ENCODE results near the gene CPEB4. TPM values are rescaled to one million over a fixed set of nuclear protein-coding genes. Genes with fewer than 3 reads are reported as not detected.
A peak's percentile ranks its signal among the peaks of the same experiment; 100 is the strongest.

The CPEB4 gene
- total and polyA plus RNA-seq, 10 of the 15 experiments (the other 5 are each of a cell fraction or from before 2014, with no cell fraction given), result 6.9 to 33.1 (median 20.4) TPM

DNA sequence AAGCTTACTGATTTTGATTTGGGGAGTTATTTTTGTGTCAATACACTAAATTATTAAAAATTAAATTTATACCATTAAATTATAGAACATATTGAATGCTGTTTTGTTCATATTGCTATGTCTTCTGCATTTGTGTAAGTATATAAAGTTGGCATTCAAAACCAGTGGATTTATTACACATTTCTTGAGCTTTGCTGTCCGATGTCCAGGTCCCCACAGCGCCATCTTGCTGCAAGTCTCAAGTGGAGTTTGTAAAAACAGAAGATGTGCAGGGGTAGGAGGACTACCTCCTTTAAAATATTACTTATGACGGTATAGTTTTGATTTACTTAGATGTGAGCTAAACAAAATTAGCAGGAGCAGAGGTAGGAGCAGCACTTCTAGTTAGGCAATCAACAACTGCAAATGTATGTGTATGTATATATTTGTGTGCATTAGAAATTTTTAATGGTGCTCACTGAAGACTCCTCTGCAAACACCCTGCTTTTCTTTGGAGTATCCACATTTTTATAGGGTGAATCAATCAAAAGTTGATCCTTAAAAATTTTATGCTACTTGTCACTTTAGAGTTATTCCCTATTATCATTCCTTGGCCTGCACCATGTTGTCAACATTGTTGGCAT lies 37.4 kb downstream of the CPEB4 start (continued):
- TF ChIP-seq MTA2 (IDR thresholded peaks at IDR 0.05; ENCODE audit: low read depth), result no peak
- no peak for TF ChIP-seq FOXK2 (IDR thresholded peaks at IDR 0.05)
- TF ChIP-seq IRF3 (IDR thresholded peaks at IDR 0.05), result no peak

DNA sequence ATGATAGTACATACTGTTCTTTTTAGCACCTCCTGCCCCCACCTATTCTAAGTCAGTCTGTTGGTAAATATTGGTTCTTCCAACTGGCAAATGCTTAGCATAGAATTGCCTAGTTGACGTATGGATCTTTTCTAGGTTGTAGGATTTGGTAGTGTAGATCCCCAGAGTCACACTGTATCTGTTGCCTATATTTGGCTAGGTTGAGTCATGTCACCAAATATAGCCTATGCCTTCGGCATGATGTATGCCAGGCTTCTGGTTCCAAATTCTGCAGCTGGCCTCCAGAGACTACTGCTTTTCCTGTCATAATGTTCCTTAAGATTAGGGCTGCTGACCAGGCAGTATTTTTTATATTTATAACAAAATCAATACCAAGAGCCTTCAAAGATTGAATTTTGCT lies 38.2 kb downstream of the CPEB4 start:
- POLR2A ChIA-PET, result interaction anchor here (1.3 to 1.5 kb wide), 3 partner anchors 31 to 308 kb away, joined by 3 to 13 read pairs (median 5); no protein-coding TSS in a partner anchor
- Histone ChIP-seq H4K20me1 (ENCODE audit: control insufficient read depth, insufficient read depth) (peaks cover 4% of the 10 kb centered on the region; the same call in 1 of the 2 replicates), H3K9ac (ENCODE audit: control insufficient read depth, insufficient read depth, low read length) (no peak overlapping the region), H3K9me3 (replicated peaks; ENCODE audit: control insufficient read depth, insufficient read depth, low read length) (no peaks in the 10 kb centered on the region), H3K79me2 (ENCODE audit: control insufficient read depth, insufficient read depth, low read length) (peaks cover 35% of the 10 kb centered on the region), H2AFZ (ENCODE audit: control insufficient read depth, low read depth, low read length) (no peak overlapping the region), H3K36me3 (ENCODE audit: control insufficient read depth in 2 of 2, insufficient read depth in 2 of 2, low read length in 1 of 2) (peaks cover 0 to 7% of the 10 kb centered on the region in 2 experiments; a peak in 3 of 4 replicates), H3K27ac (ENCODE audit: control insufficient read depth, insufficient read depth) (no peak overlapping the region), H3K4me3 (no peak overlapping the region), H3K27me3 (replicated peaks in 1 of 2; ENCODE audit: control insufficient read depth in 2 of 2, insufficient read depth in 2 of 2, low read length in 1 of 2) (no peaks in the 10 kb centered on the region), H3K4me1 (ENCODE audit: control insufficient read depth, insufficient read depth, low read length) (peaks cover 21% of the 10 kb centered on the region), H3K4me2 (ENCODE audit: control insufficient read depth, insufficient read depth) (no peak overlapping the region)
- CTCF ChIA-PET, result interaction anchor here (1.0 to 10.5 kb wide), 28 partner anchors 11 to 303 kb away, joined by 3 to 267 read pairs (median 11); partner anchors contain the start of genes BOD1 and CPEB4
- no peak for FAIRE-seq
- SMC1A ChIA-PET (ENCODE audit: uncharacterized antibody, unreplicated experiment), result interaction anchor here (1.0 to 10.7 kb wide), 24 partner anchors 8 to 303 kb away, joined by 3 to 199 read pairs (median 9); partner anchors contain the start of genes BOD1 and CPEB4
- RAD21 ChIA-PET (ENCODE audit: unreplicated experiment), result interaction anchor here (1.3 to 6.5 kb wide), 15 partner anchors 17 to 308 kb away, joined by 3 to 89 read pairs (median 13); partner anchors contain the start of genes BOD1 and CPEB4
- no TSS peak for BruUV-seq (replicated peaks)
- DNase-seq (ENCODE audit: low read depth, low spot score), result no peak
- peak; percentile 21; the same call in 2 of the 3 replicates for ATAC-seq
- intact Hi-C loops (cut with micrococcal nuclease; ENCODE audit: unreplicated experiment) (loop anchor here (5.0 to 10.0 kb wide), 2 partner anchors 34 to 242 kb away; no protein-coding TSS in a partner anchor), in situ Hi-C loops (cut with MboI) (loop anchor here (5.0 kb wide), 1 partner anchor 304 kb away; no protein-coding TSS in a partner anchor)
- WGBS (ENCODE audit: insufficient coverage, insufficient replicate concordance, low lambda C conversion rate, missing lambda C conversion rate), result 67% methylated on average over 2 of the region's 2 CpGs
- TF ChIP-seq SRF (IDR thresholded peaks at IDR 0.05; ENCODE audit: low read depth in 2 of 2, low read length in 2 of 2) (peak in 1 of 2 experiments; percentile 86; a peak in 2 of 4 replicates), CREM (IDR thresholded peaks at IDR 0.05; ENCODE audit: low read depth) (no peak), PAX5 (IDR thresholded peaks at IDR 0.05; ENCODE audit: borderline replicate concordance, low read depth, low read length) (no peak), JUNB (IDR thresholded peaks at IDR 0.05) (peak; percentile 29; the same call in 1 of the 2 replicates), E2F8 (IDR thresholded peaks at IDR 0.05; ENCODE audit: low read depth, partially characterized antibody) (no peak), STAT3 (IDR thresholded peaks at IDR 0.05; ENCODE audit: low read depth, low read length) (no peak), TARDBP (IDR thresholded peaks at IDR 0.05; ENCODE audit: borderline replicate concordance) (no peak), LARP7 (IDR thresholded peaks at IDR 0.05) (no peak), RFX5 (IDR thresholded peaks at IDR 0.05; ENCODE audit: low read depth, low read length) (no peak), ZNF217 (IDR thresholded peaks at IDR 0.05) (no peak), EED (IDR thresholded peaks at IDR 0.05; ENCODE audit: low read depth) (0 out of 2 replicates have a peak, but pooled peaks have one; percentile 37), SPI1 (IDR thresholded peaks at IDR 0.05; ENCODE audit: borderline replicate concordance, insufficient read depth, low read depth, low read length) (no peak), HDAC2 (IDR thresholded peaks at IDR 0.05) (no peak)
- TF ChIP-seq, protein P1, sequence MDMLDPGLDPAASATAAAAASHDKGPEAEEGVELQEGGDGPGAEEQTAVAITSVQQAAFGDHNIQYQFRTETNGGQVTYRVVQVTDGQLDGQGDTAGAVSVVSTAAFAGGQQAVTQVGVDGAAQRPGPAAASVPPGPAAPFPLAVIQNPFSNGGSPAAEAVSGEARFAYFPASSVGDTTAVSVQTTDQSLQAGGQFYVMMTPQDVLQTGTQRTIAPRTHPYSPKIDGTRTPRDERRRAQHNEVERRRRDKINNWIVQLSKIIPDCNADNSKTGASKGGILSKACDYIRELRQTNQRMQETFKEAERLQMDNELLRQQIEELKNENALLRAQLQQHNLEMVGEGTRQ (IDR thresholded peaks at IDR 0.05; ENCODE audit: borderline replicate concordance, low read depth, low read length), result no peak
- TF ChIP-seq, protein P2, sequence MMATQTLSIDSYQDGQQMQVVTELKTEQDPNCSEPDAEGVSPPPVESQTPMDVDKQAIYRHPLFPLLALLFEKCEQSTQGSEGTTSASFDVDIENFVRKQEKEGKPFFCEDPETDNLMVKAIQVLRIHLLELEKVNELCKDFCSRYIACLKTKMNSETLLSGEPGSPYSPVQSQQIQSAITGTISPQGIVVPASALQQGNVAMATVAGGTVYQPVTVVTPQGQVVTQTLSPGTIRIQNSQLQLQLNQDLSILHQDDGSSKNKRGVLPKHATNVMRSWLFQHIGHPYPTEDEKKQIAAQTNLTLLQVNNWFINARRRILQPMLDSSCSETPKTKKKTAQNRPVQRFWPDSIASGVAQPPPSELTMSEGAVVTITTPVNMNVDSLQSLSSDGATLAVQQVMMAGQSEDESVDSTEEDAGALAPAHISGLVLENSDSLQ (IDR thresholded peaks at IDR 0.05), result no peak
